GM18951 (cell line): ENCODE measurements around the gene MEIOSIN.

ENCODE experiments used
- POLR2A ChIP-seq: IDR thresholded peaks from 4 replicates; pipeline ENCODE4 v1.6.1; 2011; ENCODE audit warnings: mild to moderate bottlenecking; ENCODE audit not compliant: insufficient read length, insufficient read depth; ENCODE audit errors: extremely low read depth
- in situ Hi-C: fragments of 300-500 bp; cut with MboI; formaldehyde crosslinking; loops from one replicate; pipeline ENCODE4 v1.12.0; 2022; ENCODE audit warnings: low sequenced_read_pairs, mixed read lengths, inconsistent platforms; ENCODE audit not compliant: unreplicated experiment

The MEIOSIN gene

GRCh38 chr19:45763691-45764294 is 30.6 kb downstream of the MEIOSIN start:
- no peak for TF ChIP-seq POLR2A
- in situ Hi-C loops, result no loop called here

GRCh38 chr19:45764475-45764874 is 31.2 kb downstream of the MEIOSIN start:
- TF ChIP-seq POLR2A, result no peak
- in situ Hi-C loops, result no loop called here

DNA sequence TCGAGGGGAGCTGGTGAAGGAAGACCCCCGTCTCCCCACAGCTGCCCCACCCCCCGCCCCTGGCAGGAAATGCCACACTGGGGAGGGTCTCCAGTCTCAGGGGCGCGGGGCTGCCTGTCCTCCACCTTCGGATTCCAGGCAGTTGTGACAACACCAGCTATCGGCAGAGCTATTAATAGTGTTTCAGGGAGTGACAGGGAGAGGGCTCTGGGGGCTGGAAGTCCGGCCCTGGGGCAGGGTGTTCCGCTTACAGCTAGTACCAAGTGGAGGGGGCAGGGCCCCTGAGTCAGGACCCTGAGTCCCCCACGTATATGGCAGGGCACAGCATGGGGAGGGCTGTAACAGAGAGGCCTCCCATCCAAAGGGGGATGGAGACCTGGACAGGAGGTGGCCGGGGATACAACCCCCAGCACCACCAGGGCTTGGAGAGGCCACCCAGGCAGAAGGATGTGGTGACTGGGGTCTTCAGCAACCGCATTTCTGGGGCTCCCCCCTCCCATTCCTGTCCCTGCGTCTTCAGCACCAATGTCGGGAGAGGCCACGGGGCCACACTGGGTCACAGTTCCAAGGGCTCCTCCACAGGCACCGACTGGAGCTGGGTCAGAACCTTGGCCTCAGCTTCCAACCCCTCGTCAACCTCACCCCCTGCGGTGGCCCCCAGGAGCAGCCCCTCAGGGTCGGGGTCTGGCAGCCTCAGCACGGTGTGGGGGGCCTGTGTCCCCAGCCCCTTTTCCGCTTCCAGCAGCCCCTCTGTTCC is 31.9 kb downstream of the MEIOSIN start:
- TF ChIP-seq POLR2A, result no peak
- in situ Hi-C loops, result no loop called here

DNA sequence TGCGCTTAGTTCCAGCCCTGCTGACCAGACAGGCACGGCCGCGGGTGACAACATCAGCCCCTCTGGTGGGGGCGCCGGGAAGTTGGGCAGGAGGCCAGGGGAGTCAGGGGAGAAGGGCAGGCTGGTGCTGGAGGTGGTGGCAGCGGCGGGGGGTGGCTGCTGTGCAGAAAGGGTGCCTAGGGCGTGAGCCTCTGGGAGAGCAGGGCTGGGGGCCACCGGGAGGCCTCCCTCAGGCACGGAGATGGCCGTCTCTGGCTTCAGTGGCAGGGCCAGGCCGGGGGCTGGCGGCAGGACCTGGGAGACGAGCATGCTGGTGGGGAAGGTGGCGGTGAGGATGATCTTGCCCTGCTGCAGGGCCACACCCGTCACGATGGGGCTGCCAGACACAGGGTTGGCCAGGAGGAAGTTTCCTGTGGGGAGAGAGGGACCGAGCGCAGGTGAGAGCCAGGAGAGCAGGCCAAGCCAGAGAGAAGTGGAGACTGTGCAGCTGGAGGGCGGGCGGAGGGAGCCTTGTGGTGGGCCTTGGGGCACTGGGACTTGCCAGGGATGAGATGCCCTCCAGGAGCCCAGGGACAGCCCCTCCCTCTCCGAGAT is 32.6 kb downstream of the MEIOSIN start:
- no peak for TF ChIP-seq POLR2A
- in situ Hi-C loops, result no loop called here

GRCh38 chr19:45766296-45766868 is 33.1 kb downstream of the MEIOSIN start:
- in situ Hi-C loops, result no loop called here
- TF ChIP-seq POLR2A, result no peak

DNA sequence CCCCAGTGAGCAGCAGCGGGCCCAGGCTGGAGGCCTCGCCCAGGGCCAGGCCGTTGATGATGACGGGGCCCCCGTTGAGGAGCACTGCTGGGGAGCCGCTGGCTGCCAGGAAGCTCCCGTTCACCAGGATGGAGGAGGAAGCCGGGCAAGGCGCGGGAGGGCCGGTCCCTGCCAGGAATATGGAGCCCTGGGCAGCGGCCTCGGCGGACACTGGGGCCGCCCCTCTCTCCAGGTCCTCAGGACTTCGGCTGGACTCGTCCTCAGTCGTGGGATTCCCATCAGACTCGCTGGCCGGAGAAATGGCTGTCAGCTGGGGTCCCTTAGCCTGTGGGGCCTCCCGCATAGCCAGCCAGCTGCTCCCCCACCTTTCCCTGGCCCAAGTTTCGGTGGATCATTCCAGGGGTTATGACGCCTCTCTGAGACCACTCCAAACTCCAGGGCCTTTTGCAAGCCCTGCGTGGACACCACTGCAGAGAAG is 33.7 kb downstream of the MEIOSIN start:
- no peak for TF ChIP-seq POLR2A
- in situ Hi-C loops, result no loop called here

GRCh38 chr19:45767410-45767880 is 34.2 kb downstream of the MEIOSIN start:
- in situ Hi-C loops, result no loop called here
- no peak for TF ChIP-seq POLR2A

GRCh38 chr19:45767881-45768654 is 34.8 kb downstream of the MEIOSIN start:
- TF ChIP-seq POLR2A, result peak; percentile 58
- in situ Hi-C loops, result no loop called here

DNA sequence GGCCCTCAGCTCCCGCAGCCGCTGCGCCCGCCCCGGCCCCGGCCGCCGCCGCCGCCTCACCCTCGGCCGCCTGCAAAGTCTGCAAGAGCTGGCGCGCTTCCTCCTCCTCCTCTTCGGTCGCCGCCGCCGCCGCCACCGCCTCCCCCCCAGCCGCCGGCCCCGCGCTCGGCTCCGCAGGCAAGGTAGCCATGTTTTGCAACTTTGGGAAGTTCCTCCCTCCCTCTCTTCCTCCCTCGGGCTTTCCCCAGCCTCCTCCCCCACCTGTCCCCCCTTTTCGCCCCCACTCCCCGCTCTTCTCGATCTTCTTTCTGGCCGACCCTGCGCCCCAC is 35.4 kb downstream of the MEIOSIN start:
- in situ Hi-C loops, result no loop called here
- TF ChIP-seq POLR2A, result no peak

GRCh38 chr19:45768984-45769782 is 35.9 kb downstream of the MEIOSIN start, which contains the start of gene SIX5:
SIX5 (minus strand) TSS chr19:45769252; CDS start chr19:45768844, 408 bp downstream.
- peak; percentile 54 for TF ChIP-seq POLR2A
- in situ Hi-C loops, result no loop called here

- in situ Hi-C loops, result no loop called here
- TF ChIP-seq POLR2A, result no peak
Observed at GRCh38 chr19:45769821-45770191, 36.6 kb downstream of the MEIOSIN start.
